Stomach (tissue), 4 donors: ENCODE data around the gene ESD.

Experiments
- EP300 ChIP-seq: sonication (generic); formaldehyde crosslinking; IDR thresholded peaks from one replicate; pipeline ENCODE4 v1.6.1; 2017; ENCODE audit warnings: antibody characterized with exemption
- POLR2A ChIP-seq, 4 donors: fragments of 450-650 bp; IDR thresholded peaks; one replicate each; pipeline ENCODE4 v1.6.1; 2016; ENCODE audit warnings: antibody characterized with exemption in 4 of 4, control low read depth in 2 of 4, mild to moderate bottlenecking in 1 of 4, moderate library complexity in 1 of 4
- POLR2AphosphoS5 ChIP-seq, 3 donors: sonication (generic); formaldehyde crosslinking; IDR thresholded peaks; one replicate each; pipeline ENCODE4 v1.6.1; 2016; ENCODE audit warnings: antibody characterized with exemption in 3 of 3
- TF ChIP-seq, protein P1 (sequence below), 7 experiments: fragments of 450-650 bp in 4 of 7; fragments of 200-600 bp in 3 of 7; sonication (generic) in 3 of 7; IDR thresholded peaks; one replicate each; pipeline ENCODE4 v1.5.1; 2016 to 2019; ENCODE audit warnings: antibody characterized with exemption in 7 of 7, control low read depth in 2 of 7, mild to moderate bottlenecking in 1 of 7

DNA sequence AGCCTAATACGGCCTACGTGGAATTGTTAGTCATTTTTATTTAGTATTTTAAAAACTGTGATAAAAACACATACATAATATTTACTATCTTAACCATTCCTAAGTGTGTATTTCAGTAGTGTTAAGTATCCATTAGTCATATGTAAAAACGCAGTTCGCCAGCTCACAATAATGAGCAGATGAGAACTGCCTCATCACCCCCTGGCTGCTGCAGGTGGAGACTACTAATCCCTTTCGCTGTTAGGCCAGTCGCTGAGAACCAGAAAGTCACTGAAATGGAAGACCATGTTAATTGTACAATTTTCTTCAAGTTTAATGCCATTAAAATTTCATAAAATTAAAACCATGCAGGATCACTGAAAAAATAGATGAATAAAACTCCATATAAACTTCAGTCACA is 1.6 kb downstream of the ESD start:
- TF ChIP-seq, protein P1, sequence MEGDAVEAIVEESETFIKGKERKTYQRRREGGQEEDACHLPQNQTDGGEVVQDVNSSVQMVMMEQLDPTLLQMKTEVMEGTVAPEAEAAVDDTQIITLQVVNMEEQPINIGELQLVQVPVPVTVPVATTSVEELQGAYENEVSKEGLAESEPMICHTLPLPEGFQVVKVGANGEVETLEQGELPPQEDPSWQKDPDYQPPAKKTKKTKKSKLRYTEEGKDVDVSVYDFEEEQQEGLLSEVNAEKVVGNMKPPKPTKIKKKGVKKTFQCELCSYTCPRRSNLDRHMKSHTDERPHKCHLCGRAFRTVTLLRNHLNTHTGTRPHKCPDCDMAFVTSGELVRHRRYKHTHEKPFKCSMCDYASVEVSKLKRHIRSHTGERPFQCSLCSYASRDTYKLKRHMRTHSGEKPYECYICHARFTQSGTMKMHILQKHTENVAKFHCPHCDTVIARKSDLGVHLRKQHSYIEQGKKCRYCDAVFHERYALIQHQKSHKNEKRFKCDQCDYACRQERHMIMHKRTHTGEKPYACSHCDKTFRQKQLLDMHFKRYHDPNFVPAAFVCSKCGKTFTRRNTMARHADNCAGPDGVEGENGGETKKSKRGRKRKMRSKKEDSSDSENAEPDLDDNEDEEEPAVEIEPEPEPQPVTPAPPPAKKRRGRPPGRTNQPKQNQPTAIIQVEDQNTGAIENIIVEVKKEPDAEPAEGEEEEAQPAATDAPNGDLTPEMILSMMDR (IDR thresholded peaks at IDR 0.05), result no peak
- TF ChIP-seq POLR2A (IDR thresholded peaks at IDR 0.05) (no peak), POLR2AphosphoS5 (IDR thresholded peaks at IDR 0.05) (no peak), EP300 (no peak)
